IPS DF 6.9 (cell line): ENCODE data around the gene IFNA4.
"Not testable (repeated sequence)": the region's sequence is repeated elsewhere in the genome, so short reads cannot be mapped to it uniquely, and the experiment has no call there.

ENCODE experiments used
- DNase-seq: peaks from one replicate; pipeline ENCODE4 v3.0.0-alpha.2; 2013; ENCODE audit warnings: low read depth, low spot score
- H3K27ac ChIP-seq: one replicate; pipeline ENCODE4 v1.5.1; 2013; ENCODE audit warnings: low read length, control low read depth
- H3K27me3 ChIP-seq: 2 replicates; pipeline ENCODE4 v1.6.1; 2013; ENCODE audit warnings: mild to moderate bottlenecking, low read length; ENCODE audit not compliant: control insufficient read depth, insufficient read depth
- H3K36me3 ChIP-seq: 2 replicates; pipeline ENCODE4 v1.6.1; 2013; ENCODE audit warnings: low read length; ENCODE audit not compliant: control insufficient read depth, insufficient read depth
- H3K4me1 ChIP-seq: 2 replicates; pipeline ENCODE4 v1.6.1; 2013; ENCODE audit warnings: low read length; ENCODE audit not compliant: control insufficient read depth, insufficient read depth
- H3K4me3 ChIP-seq: 2 replicates; pipeline ENCODE4 v1.5.1; 2013; ENCODE audit warnings: mild to moderate bottlenecking, low read length
- H3K9me3 ChIP-seq: 2 replicates; pipeline ENCODE4 v1.6.1; 2013; ENCODE audit warnings: low read length, inconsistent platforms; ENCODE audit not compliant: control insufficient read depth, insufficient read depth
- WGBS: extraction: QIAGEN DNeasy Blood & Tissue Kit; methylation state at CpG from one replicate; pipeline ENCODE4 v1.1.7; 2013; ENCODE audit warnings: mixed read lengths, missing lambda C conversion rate; ENCODE audit not compliant: insufficient read length, insufficient coverage; 5-methylcytosine and 5-hydroxymethylcytosine counted together

IFNA4 gene

DNA sequence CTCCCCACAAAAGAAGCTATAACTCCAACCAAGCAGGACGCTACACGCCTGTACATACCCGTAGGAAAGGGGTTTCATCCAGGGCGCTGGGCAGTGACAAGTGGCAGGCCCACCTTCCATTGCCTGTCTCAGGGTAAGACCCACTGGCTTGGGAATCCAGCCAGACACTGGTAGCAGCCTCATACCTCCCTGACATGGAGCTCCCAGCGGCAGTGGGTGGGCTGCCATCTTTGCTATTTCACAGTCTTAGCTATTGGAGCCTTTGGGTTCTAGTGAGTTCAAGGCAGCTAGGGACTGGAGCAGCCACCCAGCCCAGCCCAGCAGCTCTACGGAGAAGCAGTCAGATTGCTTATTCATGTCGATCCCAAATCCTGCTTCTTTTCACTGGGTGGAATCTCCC, 22.9 kb upstream of the IFNA4 start:
- H3K36me3 ChIP-seq = no peaks in the 10 kb centered on the region
- DNase-seq = no peak

DNA sequence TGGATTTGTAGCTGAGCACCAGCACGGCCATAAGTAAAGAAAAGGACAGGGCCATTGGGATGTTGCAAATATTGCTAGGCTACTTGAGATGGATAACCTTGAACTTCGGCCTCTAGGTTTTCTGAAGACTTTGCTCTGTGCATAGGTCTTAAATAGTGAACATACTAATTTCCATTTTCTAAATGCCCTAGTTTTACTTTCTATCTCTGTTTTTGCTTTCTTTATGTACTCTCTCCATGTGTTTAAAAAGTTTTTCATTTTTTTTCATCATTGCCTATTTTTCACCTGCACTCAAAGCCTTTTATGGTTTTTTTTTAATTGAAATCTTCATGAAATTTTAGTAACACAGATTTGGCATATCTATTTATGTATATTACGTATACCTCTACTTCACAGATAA, 19.7 kb upstream of the IFNA4 start, which contains the start of gene IFNA10:
IFNA10 (minus strand) TSS at position 101 of the 400 bp plus-strand sequence; CDS start at position 55, 46 bp downstream.
- H3K27me3 ChIP-seq, H3K4me3 ChIP-seq, H3K36me3 ChIP-seq, H3K9me3 ChIP-seq, H3K27ac ChIP-seq, H3K4me1 ChIP-seq, DNase-seq: not testable (repeated sequence)
- no CpG with 5 or more reads among the region's 3 CpGs for WGBS

More for the DNA sequence above, 22.9 kb upstream of the IFNA4 start:
- Histone ChIP-seq H3K27ac (no peak overlapping the region), H3K4me1 (no peaks in the 10 kb centered on the region), H3K9me3 (no peaks in the 10 kb centered on the region), H3K27me3 (no peaks in the 10 kb centered on the region), H3K4me3 (no peak overlapping the region)
- no CpG with 5 or more reads among the region's 7 CpGs for WGBS

DNA sequence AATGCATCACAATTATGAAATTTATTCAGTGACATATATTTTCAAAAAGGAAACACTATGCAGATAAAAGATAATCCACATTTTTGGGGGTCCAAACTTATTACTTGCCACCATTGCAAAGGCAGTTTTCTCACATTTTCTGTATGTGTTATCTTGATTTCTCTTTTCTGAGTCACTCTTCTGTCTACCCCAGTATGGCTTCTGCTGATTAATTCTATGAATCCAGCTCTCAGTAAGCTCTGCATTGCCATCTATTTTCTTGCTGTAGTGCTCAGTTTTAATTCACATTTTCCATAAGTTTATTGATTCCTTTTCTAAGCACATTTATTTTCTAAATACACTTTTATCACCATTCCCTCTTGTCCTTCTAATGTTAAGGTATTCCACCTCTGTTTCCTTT, 17.8 kb upstream of the IFNA4 start:
- Histone ChIP-seq H3K36me3 (no peaks in the 10 kb centered on the region), H3K4me3 (no peak overlapping the region), H3K9me3 (no peaks in the 10 kb centered on the region), H3K27ac (no peak overlapping the region), H3K4me1 (no peaks in the 10 kb centered on the region), H3K27me3 (no peaks in the 10 kb centered on the region)
- no peak for DNase-seq

DNA sequence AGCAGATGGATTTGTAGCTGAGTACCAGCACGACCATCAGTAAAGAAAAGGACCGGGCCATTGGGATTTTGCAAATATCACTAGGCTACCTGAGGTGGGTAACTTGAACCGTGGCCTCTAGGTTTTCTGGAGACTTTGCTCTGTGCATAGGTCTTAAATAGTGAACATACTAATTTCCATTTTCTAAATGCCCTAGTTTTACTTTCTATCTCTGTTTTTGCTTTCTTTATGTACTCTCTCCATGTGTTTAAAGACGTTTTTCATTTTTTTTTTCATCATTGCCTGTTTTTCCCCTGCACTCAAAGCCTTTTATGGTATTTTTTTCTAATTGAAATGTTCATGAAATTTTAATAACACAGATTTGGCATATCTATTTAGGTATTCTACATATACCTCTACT, 14.7 kb upstream of the IFNA4 start, which contains the start of gene IFNA7:
IFNA7 (minus strand) TSS at position 101 of the 400 bp plus-strand sequence; CDS start at position 61, 40 bp downstream.
- not testable (repeated sequence) for H3K9me3 ChIP-seq, H3K4me1 ChIP-seq, H3K27me3 ChIP-seq, H3K36me3 ChIP-seq, H3K27ac ChIP-seq, H3K4me3 ChIP-seq, DNase-seq
- WGBS = no CpG with 5 or more reads among the region's 4 CpGs

DNA sequence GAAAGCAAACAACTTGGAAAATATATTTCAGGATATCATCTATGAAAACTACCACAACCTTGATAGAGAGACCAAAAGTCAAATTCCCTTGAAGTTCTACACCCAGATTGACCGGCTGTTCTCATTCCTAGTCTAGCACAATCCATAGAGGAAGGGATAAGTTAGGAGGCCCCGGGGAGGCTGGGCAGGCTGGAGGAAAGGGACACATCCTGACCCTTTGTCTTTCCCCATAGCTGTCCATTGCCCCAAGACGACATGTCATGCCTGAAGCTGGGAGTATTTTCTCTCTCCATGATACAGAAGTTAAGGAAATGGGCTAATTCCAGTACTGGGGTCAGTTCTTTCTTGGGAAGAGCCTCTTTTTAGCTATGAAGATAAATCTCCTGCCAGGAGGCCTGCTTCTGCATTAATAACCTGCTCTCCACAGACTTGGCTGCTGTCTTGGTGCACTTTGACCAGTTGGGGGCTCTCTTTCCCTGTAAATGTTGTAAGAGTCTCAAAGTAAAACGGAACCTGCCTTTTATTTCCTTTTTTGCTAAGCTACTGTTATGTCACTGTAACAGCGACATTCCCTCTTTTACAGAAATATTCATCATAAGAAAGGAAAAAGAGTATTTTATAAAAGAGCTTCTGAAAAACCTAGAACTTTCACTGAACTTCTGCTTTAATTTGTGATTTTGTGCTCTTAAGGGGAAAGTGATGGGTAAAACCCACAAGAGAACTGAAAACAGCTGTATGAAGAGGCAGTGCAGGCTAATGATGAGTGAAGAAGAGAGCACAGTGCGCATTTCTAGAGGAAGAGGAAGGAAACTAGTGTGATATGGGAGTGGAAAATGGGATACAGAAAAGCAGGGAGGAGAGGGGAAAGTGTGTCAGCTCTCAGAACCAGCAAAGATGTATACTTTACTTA, 7.7 kb upstream of the IFNA4 start:
- H3K27me3 ChIP-seq, H3K9me3 ChIP-seq, H3K27ac ChIP-seq, DNase-seq, H3K4me1 ChIP-seq, H3K4me3 ChIP-seq, H3K36me3 ChIP-seq: not testable (repeated sequence)
- no CpG with 5 or more reads among the region's 6 CpGs for WGBS

DNA sequence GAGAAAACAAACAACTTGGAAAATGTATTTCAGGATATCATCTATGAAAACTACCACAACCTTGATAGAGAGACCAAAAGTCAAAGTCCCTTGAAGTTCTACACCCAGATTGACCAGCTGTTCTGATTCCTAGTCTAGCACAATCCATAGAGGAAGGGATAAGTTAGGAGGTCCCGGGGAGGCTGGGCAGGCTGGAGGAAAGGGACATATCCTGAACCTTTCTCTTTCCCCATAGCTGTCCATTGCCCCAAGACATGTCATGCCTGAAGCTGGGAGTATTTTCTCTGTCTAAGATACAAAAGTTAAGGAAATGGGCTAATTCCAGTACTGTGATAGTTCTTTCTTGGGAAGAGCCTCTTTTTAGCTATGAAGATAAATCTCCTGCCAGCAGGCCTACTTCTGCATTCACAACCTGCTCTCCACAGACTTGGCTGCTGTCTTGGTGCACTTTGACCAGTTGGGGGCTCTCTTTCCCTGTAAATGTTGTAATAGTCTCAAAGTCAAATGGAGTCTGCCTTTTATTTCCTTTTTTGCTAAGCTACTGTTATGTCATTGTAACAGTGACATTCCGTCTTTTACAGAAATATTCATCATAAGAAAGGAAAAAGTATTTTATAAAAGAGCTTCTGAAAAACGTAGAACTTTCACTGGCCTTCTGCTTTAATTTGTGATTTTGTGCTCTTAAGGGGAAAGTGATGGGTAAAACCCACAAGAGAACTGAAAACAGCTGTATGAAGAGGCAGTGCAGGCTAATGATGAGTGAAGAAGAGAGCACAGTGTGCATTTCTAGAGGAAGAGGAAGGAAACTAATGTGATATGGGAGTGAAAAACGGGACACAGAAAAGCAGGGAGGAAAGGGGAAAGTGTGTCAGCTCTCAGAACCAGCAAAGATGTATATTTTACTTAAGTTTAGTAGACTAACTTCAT, 4.3 kb downstream of the IFNA4 start:
- H3K27ac ChIP-seq, H3K4me3 ChIP-seq, H3K9me3 ChIP-seq, H3K36me3 ChIP-seq, H3K27me3 ChIP-seq, H3K4me1 ChIP-seq, DNase-seq: not testable (repeated sequence)
- WGBS = no CpG with 5 or more reads among the region's 4 CpGs

DNA sequence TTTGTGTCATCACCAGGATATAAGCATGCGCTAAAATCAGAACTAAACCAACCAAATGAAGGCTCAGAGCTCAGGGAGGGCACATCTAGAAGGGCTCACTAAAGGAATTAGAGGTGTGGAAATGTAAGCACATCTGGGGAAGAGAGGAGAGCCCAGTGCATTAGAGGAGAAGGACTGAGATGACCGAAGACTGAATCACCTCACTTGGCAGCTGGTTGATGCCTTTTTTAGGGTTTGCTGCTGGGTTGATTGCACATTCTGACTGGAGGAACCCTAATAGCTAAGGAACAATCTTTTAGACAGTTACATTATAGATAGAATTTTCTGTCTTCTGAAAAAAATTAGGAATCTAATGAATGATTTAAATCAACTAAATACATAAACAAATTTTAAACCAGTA, 12.7 kb downstream of the IFNA4 start:
- WGBS = no CpG with 5 or more reads among the region's 2 CpGs
- H3K36me3 ChIP-seq = no peaks in the 10 kb centered on the region
- no peak overlapping the region for H3K27ac ChIP-seq
- H3K4me3 ChIP-seq = no peak overlapping the region
- no peak for DNase-seq
- H3K27me3 ChIP-seq = no peaks in the 10 kb centered on the region
- no peaks in the 10 kb centered on the region for H3K9me3 ChIP-seq
- no peaks in the 10 kb centered on the region for H3K4me1 ChIP-seq

DNA sequence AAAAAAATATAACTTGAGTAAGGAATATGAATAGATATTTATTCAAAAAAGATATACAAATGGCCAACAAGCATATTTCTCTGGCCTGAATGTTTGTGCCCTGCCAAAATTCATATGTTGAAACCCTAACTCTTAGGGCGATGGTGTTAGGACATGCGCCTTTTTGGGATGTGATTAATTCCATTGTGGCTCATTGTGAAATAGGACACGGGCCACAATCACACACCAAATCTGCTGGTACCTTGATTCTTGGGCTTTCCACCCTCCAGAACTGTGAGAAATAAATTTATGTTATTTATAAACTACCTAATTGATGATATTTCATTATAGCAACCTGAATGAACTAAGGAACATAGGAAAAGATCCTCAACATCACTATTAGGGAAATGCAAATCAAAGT, 15.2 kb downstream of the IFNA4 start:
- H3K4me1 ChIP-seq = no peaks in the 10 kb centered on the region
- no peak overlapping the region for H3K4me3 ChIP-seq
- no CpG with 5 or more reads among the region's 3 CpGs for WGBS
- H3K27ac ChIP-seq = no peak overlapping the region
- no peaks in the 10 kb centered on the region for H3K9me3 ChIP-seq
- no peak for DNase-seq
- no peaks in the 10 kb centered on the region for H3K36me3 ChIP-seq
- H3K27me3 ChIP-seq = no peaks in the 10 kb centered on the region

DNA sequence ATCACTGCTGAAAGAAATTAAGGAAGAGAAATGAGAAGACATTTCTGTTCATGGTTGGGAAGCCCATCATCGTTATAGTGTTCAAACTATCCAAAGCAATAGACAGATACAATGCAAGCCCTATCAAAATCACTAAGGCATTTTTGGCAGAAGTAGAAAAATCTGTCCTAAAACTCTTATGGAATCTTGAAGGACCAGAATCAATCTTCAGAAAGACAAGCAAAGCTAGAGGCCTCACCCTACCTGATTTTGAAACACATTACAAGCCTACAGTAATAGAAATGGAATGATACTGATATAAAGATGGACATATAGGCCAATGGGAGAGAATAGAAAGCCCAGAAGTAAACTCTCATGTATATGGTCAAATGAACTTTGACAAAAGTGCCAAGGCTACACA, 16.0 kb downstream of the IFNA4 start:
- no peaks in the 10 kb centered on the region for H3K36me3 ChIP-seq
- no CpG with 5 or more reads among the region's 1 CpG for WGBS
- H3K27me3 ChIP-seq = no peaks in the 10 kb centered on the region

DNA sequence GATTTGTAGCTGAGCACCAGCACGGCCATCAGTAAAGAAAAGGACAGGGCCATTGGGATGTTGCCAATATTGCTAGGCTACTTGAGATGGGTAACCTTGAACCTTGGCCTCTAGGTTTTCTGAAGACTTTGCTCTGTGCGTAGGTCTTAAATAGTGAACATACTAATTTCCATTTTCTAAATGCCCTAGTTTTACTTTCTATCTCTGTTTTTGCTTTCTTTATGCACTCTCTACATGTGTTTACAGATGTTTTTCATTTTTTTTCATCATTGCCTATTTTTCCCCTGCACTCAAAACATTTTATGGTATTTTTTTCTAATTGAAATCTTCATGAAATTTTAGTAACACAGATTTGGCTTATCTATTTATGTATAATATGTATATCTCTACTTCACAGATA, 20.8 kb downstream of the IFNA4 start, which contains the start of gene IFNA21:
IFNA21 (minus strand) TSS at position 101 of the 400 bp plus-strand sequence; CDS start at position 53, 48 bp downstream.
- H3K4me3 ChIP-seq, H3K9me3 ChIP-seq, DNase-seq, H3K27ac ChIP-seq, H3K36me3 ChIP-seq, H3K4me1 ChIP-seq, H3K27me3 ChIP-seq: not testable (repeated sequence)
- WGBS = no CpG with 5 or more reads among the region's 2 CpGs

More for the DNA sequence above, 16.0 kb downstream of the IFNA4 start:
- no peak for DNase-seq
- Histone ChIP-seq H3K9me3 (no peaks in the 10 kb centered on the region), H3K4me1 (no peaks in the 10 kb centered on the region), H3K4me3 (no peak overlapping the region), H3K27ac (no peak overlapping the region)
